Uterus (tissue), 4 donors: ENCODE data around the gene ATP9B. TPM values are rescaled to one million over a fixed set of nuclear protein-coding genes. Genes with fewer than 3 reads are reported as not detected.

Experiments used
- DNase-seq, 2 donors: peaks; one replicate each; pipeline ENCODE4 v3.0.0-alpha.2; 2019 to 2020
- H3K27ac ChIP-seq, 2 donors: fragments of 200-600 bp; sonication (generic); 1 replicate in 1 of 2; 2 replicates in 1 of 2; pipeline ENCODE4 v1.5.1; 2016 to 2018
- H3K27me3 ChIP-seq, 2 donors: fragments of 200-600 bp; sonication (generic); one replicate each; pipeline ENCODE4 v1.5.1; 2018 to 2019; ENCODE audit warnings: control low read depth in 1 of 2
- H3K36me3 ChIP-seq, 2 donors: fragments of 200-600 bp; sonication (generic); one replicate each; pipeline ENCODE4 v1.5.1; 2019; ENCODE audit warnings: control low read depth in 1 of 2
- H3K4me1 ChIP-seq, 2 donors: fragments of 200-600 bp; sonication (generic); one replicate each; pipeline ENCODE4 v1.5.1; 2018 to 2019; ENCODE audit warnings: control low read depth in 1 of 2
- H3K4me3 ChIP-seq, 2 donors: fragments of 200-600 bp; sonication (generic); 1 replicate in 1 of 2; 2 replicates in 1 of 2; pipeline ENCODE4 v1.5.1; 2018 to 2019; ENCODE audit warnings: mild to moderate bottlenecking in 1 of 2
- H3K9me3 ChIP-seq, 2 donors: fragments of 200-600 bp; sonication (generic); one replicate each; pipeline ENCODE4 v1.5.1; 2019; ENCODE audit warnings: control low read depth in 1 of 2
- CTCF ChIP-seq, 4 experiments: fragments of 200-600 bp in 2 of 4; fragments of 450-650 bp in 2 of 4; sonication (generic) in 2 of 4; IDR thresholded peaks; one replicate each; pipeline ENCODE4 v1.5.1; 2016 to 2019; ENCODE audit warnings: antibody characterized with exemption in 4 of 4, mild to moderate bottlenecking in 2 of 4, moderate library complexity in 1 of 4
- POLR2A ChIP-seq, 2 donors: fragments of 450-650 bp; IDR thresholded peaks; one replicate each; pipeline ENCODE4 v1.6.1; 2016; ENCODE audit warnings: antibody characterized with exemption in 2 of 2, mild to moderate bottlenecking in 1 of 2, moderate library complexity in 1 of 2
- intact Hi-C: fragments of 100-400 bp; cut with DNase I; formaldehyde crosslinking; loops from one replicate; pipeline ENCODE4 v1.15.1; 2023; ENCODE audit warnings: low total_unique reads
- total RNA-seq, 4 donors: library from RNA; depleted of rRNA in 3 of 4; stranded (reverse); fragments of >200 nt in 3 of 4; gene quantifications; one replicate each; pipeline versions ENCODE4 v1.1.0 to v1.2.4, GENCODE V29; 2014 to 2023
- donor health status: DM: yes; HTN: yes; CAD: no.

Gene ATP9B
- total RNA-seq, 4 donors from 2014 or later = 18.2 to 111 (median 70.3) TPM

- TF ChIP-seq CTCF (IDR thresholded peaks at IDR 0.05) = no peak
- TF ChIP-seq POLR2A (IDR thresholded peaks at IDR 0.05) = no peak
- Histone ChIP-seq H3K27me3 (no peaks in the 10 kb centered on the region), H3K4me1 (no peaks in the 10 kb centered on the region), H3K9me3 (no peaks in the 10 kb centered on the region), H3K36me3 (no peaks in the 10 kb centered on the region), H3K4me3 (no peak overlapping the region), H3K27ac (no peak overlapping the region)
- intact Hi-C loops = loop anchor here (2.0 kb wide), 2 partner anchors 147 to 261 kb away; no protein-coding TSS in a partner anchor
- no peak for DNase-seq
Observed at GRCh38 chr18:79381811-79382311, 312.7 kb downstream of the ATP9B start.

GRCh38 chr18:79382681-79383387 lies 313.6 kb downstream of the ATP9B start:
- TF ChIP-seq CTCF (IDR thresholded peaks at IDR 0.05) (no peak), POLR2A (IDR thresholded peaks at IDR 0.05) (no peak)
- no peaks in the 10 kb centered on the region for H3K27me3 ChIP-seq
- H3K27ac ChIP-seq = no peak overlapping the region
- H3K4me3 ChIP-seq = no peak overlapping the region
- intact Hi-C loops = no loop called here
- H3K4me1 ChIP-seq = no peaks in the 10 kb centered on the region
- H3K9me3 ChIP-seq = no peaks in the 10 kb centered on the region
- no peak for DNase-seq
- no peaks in the 10 kb centered on the region for H3K36me3 ChIP-seq

GRCh38 chr18:79383388-79384056 lies 314.3 kb downstream of the ATP9B start:
- Histone ChIP-seq H3K9me3 (no peaks in the 10 kb centered on the region), H3K36me3 (no peaks in the 10 kb centered on the region), H3K4me1 (no peaks in the 10 kb centered on the region), H3K27me3 (no peaks in the 10 kb centered on the region), H3K27ac (no peak overlapping the region), H3K4me3 (no peak overlapping the region)
- DNase-seq = no peak
- intact Hi-C loops = no loop called here
- TF ChIP-seq CTCF (IDR thresholded peaks at IDR 0.05) (no peak), POLR2A (IDR thresholded peaks at IDR 0.05) (no peak)

- Histone ChIP-seq H3K9me3 (no peaks in the 10 kb centered on the region), H3K36me3 (no peaks in the 10 kb centered on the region), H3K4me3 (no peak overlapping the region), H3K27ac (no peak overlapping the region), H3K4me1 (no peaks in the 10 kb centered on the region), H3K27me3 (peaks cover 0 to 3% of the 10 kb centered on the region in 2 donors)
- intact Hi-C loops = no loop called here
- no peak for DNase-seq
- TF ChIP-seq CTCF (IDR thresholded peaks at IDR 0.05) (no peak), POLR2A (IDR thresholded peaks at IDR 0.05) (no peak)
Observed at GRCh38 chr18:79384151-79384807, 315.1 kb downstream of the ATP9B start.

- Histone ChIP-seq H3K27me3 (peaks cover 0 to 9% of the 10 kb centered on the region in 2 donors), H3K4me1 (no peaks in the 10 kb centered on the region), H3K27ac (no peak overlapping the region), H3K36me3 (no peaks in the 10 kb centered on the region), H3K4me3 (no peak overlapping the region), H3K9me3 (no peaks in the 10 kb centered on the region)
- DNase-seq = no peak
- intact Hi-C loops = no loop called here
- no peak for TF ChIP-seq POLR2A (IDR thresholded peaks at IDR 0.05)
- TF ChIP-seq CTCF (IDR thresholded peaks at IDR 0.05) = no peak
Observed at GRCh38 chr18:79384834-79385233, 315.6 kb downstream of the ATP9B start.
